Measurements from ENCODE around the gene PDGFC.
"Not testable (repeated sequence)": the region's sequence is repeated elsewhere in the genome, so short reads cannot be mapped to it uniquely, and the experiment has no call there.

Gene PDGFC

GRCh38 chr4:156898373-156899117, 73.1 kb downstream of the PDGFC start:
- no peak for DNase-seq (ENCODE audit: low read depth)

- DNase-seq (ENCODE audit: low read depth) = no peak
Observed at GRCh38 chr4:156896527-156896926, 75.1 kb downstream of the PDGFC start.

GRCh38 chr4:156894234-156894633, 77.4 kb downstream of the PDGFC start:
- no peak for DNase-seq (ENCODE audit: low read depth)

- no peak for DNase-seq (ENCODE audit: low read depth)
Observed at GRCh38 chr4:156892805-156893204, 78.8 kb downstream of the PDGFC start.

GRCh38 chr4:156889616-156890594, 81.7 kb downstream of the PDGFC start:
- no peak for DNase-seq (ENCODE audit: low read depth)

DNA sequence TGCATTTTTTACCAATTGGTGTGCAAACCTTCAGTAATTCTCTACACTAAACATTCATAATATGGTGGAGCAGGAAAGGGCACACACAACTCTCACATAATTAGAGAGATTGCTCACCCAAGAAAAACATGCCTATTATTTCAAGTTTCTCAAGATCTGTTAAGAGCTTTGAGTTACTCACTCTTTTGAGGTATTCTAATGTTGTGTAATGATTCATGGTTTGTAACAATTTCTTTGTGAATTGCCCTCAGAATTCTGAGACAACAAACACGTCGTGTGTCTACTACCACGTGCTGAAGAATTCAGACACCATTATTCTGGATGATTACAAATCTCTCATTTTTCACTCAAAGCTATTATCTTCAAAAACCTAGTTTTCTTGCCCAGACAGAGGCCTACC, 82.8 kb downstream of the PDGFC start:
- no peak for DNase-seq (ENCODE audit: low read depth)

DNA sequence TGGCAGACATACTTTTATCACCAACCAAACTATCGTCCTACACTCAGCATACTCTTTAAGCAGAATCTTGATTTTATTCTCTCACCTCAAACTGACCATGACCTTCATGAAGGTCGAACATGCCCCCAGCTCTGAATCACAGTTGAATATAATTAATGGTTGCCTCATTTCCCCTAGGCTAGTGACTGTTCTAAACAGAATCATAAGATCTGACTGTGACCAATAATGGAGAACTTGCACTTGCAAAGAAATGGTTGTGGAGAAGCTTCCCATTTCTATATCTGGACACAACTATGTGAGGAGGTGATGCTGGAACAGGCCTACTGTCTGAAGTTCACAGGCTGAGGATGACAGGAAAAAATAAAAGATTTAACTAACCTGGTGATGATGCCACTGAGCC, 85.1 kb downstream of the PDGFC start:
- DNase-seq (ENCODE audit: low read depth) = no peak

- DNase-seq (ENCODE audit: low read depth) = no peak
Observed at GRCh38 chr4:156885374-156885773, 86.2 kb downstream of the PDGFC start.

GRCh38 chr4:156884183-156884582, 87.4 kb downstream of the PDGFC start:
- DNase-seq (ENCODE audit: low read depth) = no peak

- DNase-seq (ENCODE audit: low read depth) = no peak
Observed at GRCh38 chr4:156875704-156876103, 95.9 kb downstream of the PDGFC start.

GRCh38 chr4:156875055-156875454, 96.5 kb downstream of the PDGFC start:
- no peak for DNase-seq (ENCODE audit: low read depth)

DNA sequence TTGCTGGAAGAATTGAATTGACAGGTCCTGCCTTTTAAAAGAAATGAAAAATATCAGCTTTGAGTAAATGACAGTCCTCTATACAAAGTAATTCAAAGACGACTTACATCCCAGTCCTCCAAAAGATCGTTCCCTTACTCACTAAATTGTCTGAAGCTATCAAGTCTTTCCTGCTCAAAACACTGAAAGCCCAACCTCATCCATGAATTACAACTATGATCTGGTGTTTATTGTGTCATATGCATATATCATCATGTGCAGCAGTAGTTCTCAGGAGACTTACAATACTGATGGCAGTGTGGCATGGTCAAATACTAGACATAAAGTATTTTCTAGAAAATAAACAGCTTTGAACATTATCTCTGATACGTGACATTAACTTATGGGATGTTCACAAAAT, 97.8 kb downstream of the PDGFC start:
- no peak for DNase-seq (ENCODE audit: low read depth)

DNA sequence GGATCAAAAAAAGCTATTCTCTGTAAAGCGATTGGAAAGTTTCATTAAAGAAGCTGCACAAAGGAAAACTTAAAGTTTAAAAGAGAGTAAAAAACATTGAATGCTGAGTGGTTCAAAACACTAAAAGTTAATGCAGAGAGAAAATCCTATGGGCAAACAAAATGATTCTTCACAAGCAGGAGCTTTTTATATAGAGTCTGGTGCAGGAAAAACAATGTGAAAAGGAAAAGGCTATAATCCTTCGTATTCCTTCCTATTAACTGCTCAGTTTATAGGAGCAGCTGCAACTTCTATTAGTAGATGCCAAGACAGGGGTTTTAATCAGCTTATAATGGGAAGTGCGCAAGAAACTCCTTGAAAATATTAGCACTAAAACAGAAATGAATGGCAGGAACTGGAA, 100.7 kb downstream of the PDGFC start:
- DNase-seq (ENCODE audit: low read depth) = no peak

- DNase-seq (ENCODE audit: low read depth) = no peak
Observed at GRCh38 chr4:156870131-156870530, 101.5 kb downstream of the PDGFC start.

DNA sequence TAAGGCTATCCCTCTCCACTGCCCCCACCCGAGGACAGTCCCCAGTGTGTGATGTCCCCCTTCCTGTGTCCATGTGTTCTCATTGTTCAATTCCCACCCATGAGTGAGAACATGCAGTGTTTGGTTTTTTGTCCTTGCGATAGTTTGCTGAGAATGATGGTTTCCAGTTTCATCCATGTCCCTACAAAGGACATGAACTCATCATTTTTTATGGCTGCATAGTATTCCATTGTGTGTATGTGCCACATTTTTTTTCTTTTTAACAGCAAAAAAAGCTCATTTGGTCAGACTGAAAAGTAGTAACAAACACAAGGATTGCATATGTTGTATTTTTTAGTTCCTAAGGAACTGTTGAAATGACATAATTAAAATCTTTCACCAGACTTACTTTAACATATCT, 105.5 kb downstream of the PDGFC start:
- not testable (repeated sequence) for DNase-seq (ENCODE audit: low read depth)

- DNase-seq (ENCODE audit: low read depth) = no peak
Observed at GRCh38 chr4:156865451-156865850, 106.1 kb downstream of the PDGFC start.

GRCh38 chr4:156858071-156858470, 113.5 kb downstream of the PDGFC start:
- no peak for DNase-seq (ENCODE audit: low read depth)

DNA sequence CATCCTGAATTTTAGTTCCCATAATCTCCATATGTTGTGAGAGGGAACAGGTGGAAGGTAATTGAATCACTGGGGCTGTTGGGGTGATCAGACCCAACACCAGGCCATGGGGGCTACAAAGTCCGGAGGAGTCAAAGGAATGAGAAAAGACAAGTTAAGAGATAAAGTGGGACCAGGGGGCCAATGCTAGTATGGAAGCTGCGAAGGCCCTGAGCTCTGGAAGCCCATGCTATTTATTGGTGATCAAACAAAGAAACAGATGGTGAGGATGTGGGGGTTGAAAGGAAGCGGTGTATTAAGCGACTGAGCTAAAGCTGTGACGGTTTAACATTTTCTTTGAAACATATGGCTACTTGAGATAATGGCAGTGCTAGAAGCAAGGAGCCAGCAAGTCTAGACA, 132.8 kb downstream of the PDGFC start:
- no peak for DNase-seq (ENCODE audit: low read depth)

GRCh38 chr4:156837625-156838345, 133.8 kb downstream of the PDGFC start:
- no peak for DNase-seq (ENCODE audit: low read depth)

DNA sequence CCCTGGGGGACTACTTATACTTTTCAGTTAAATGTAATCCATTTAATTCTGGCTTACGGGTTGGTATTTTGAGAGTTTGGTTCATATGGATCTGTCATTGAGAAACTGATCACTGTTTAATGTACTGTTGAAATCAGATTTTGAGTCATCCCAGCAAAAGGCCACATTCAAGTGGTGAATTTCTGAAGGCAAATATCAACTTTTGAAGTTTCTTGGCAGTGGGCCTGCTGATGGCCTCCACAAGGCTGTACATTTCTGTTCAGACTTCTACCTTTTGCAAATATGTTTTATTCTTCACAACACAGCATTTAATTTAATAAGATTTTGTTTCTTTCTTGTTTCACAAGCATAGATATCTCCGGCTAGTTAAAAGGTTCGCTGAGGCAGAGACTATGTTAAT, 138.7 kb downstream of the PDGFC start:
- DNase-seq (ENCODE audit: low read depth) = no peak

DNA sequence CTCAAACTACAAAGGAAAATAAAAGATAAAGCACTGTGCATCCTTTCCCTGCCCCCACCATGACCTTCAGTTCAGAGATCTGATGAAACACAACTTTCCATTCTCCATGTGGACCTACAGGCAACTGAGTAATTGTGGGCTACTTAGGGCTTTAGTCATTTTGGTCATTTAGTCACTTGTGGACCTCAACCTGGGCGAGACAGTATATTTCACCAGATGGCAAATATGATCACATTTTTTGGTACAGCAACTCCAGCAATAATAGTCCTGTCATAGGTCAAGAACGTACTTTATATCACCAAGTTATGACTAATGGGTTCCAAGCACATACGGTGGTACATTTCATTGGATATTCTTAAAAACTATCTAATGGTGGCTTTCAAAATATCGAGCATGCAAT, 141.2 kb downstream of the PDGFC start:
- DNase-seq (ENCODE audit: low read depth) = no peak

DNA sequence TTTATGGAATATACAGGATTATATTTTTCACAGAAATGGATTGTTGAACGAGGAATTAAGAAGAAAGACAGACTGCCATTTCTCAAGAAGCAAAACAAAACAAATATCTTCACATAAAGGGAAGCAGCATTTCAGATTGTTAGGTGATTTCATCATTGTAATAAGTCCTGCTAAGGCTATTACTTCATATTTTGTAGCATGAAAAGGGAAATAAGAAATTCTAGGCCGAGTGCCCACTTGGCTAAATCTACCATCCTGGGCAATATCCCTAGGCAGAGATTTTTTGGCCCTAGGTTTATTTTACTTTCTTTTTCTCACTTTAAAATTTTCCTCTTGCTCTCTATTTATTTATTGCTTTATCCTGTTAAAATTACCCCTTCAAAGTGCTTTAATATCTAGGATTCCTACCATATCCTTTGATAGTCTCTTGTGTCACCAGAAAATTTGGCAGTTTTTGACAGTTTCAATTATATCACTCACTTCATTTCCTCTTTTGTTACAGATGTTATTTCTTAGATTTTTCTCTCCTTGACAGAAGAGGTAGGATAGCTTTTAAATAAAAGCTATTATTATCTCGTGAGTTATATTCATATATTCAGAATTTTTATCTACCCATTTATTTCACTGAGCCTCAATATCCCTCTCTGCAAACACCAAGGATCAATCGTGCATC, 142.3 kb downstream of the PDGFC start:
- no peak for DNase-seq (ENCODE audit: low read depth)
